ENCODE measurements around the gene DYNC1I1. TPM values are rescaled to one million over a fixed set of nuclear protein-coding genes. Genes with fewer than 3 reads are reported as not detected.

The DYNC1I1 gene
- polyA plus RNA-seq, 1 donor from 2014 or later = 28.9 TPM

- H3K36me3 ChIP-seq (ENCODE audit: insufficient read depth, low read length) = no peaks in the 10 kb centered on the region
- H3K9me2 ChIP-seq (ENCODE audit: insufficient read depth, low read length) = no peaks in the 10 kb centered on the region
- H4K20me1 ChIP-seq (ENCODE audit: insufficient read depth) = no peaks in the 10 kb centered on the region
- H3K27ac ChIP-seq (ENCODE audit: low read length) = no peak overlapping the region
- H3K27me3 ChIP-seq (ENCODE audit: insufficient read depth, low read depth, low read length) = no peaks in the 10 kb centered on the region
- H3K4me3 ChIP-seq (ENCODE audit: low read length) = no peak overlapping the region
- H3K4me2 ChIP-seq (ENCODE audit: low read length) = no peak overlapping the region
- TF ChIP-seq EP300 (conservative IDR thresholded peaks at IDR 0.05; ENCODE audit: poor library complexity, severe bottlenecking) (no peak), MXI1 (conservative IDR thresholded peaks at IDR 0.05; ENCODE audit: poor library complexity, severe bottlenecking) (no peak), POLR2AphosphoS5 (IDR thresholded peaks at IDR 0.05) (no peak), RAD21 (conservative IDR thresholded peaks at IDR 0.05) (no peak), SMC3 (conservative IDR thresholded peaks at IDR 0.05; ENCODE audit: poor library complexity) (no peak), REST (IDR thresholded peaks at IDR 0.05; ENCODE audit: borderline replicate concordance) (no peak), TAF1 (IDR thresholded peaks at IDR 0.05; ENCODE audit: low read depth) (no peak), EZH2 (IDR thresholded peaks at IDR 0.05; ENCODE audit: borderline replicate concordance, insufficient read depth, low read length, poor library complexity, severe bottlenecking) (no peak), CTCF (IDR thresholded peaks at IDR 0.05; ENCODE audit: poor library complexity, severe bottlenecking) (no peak)
- H3K79me2 ChIP-seq (replicated peaks; ENCODE audit: insufficient read depth, low read length) = no peaks in the 10 kb centered on the region
- H2AFZ ChIP-seq (ENCODE audit: low read depth, low read length) = no peak overlapping the region
- H3F3A ChIP-seq (ENCODE audit: insufficient read depth, low read length, poor library complexity, severe bottlenecking) = no peaks in the 10 kb centered on the region
- H3K9me3 ChIP-seq (ENCODE audit: low read length) = no peaks in the 10 kb centered on the region
- H3K9ac ChIP-seq (ENCODE audit: low read length) = no peak overlapping the region
Observed at GRCh38 chr7:95820778-95821177, 48.4 kb downstream of the DYNC1I1 start.

GRCh38 chr7:95822717-95823116, 50.4 kb downstream of the DYNC1I1 start:
- Histone ChIP-seq H3K9me2 (ENCODE audit: insufficient read depth, low read length) (no peaks in the 10 kb centered on the region), H3K79me2 (replicated peaks; ENCODE audit: insufficient read depth, low read length) (no peaks in the 10 kb centered on the region), H3K27ac (ENCODE audit: low read length) (no peak overlapping the region), H3K36me3 (ENCODE audit: insufficient read depth, low read length) (no peaks in the 10 kb centered on the region), H3K4me3 (ENCODE audit: low read length) (no peak overlapping the region), H3K9me3 (ENCODE audit: low read length) (no peaks in the 10 kb centered on the region), H4K20me1 (ENCODE audit: insufficient read depth) (no peaks in the 10 kb centered on the region), H2AFZ (ENCODE audit: low read depth, low read length) (no peak overlapping the region), H3K9ac (ENCODE audit: low read length) (no peak overlapping the region), H3K27me3 (ENCODE audit: insufficient read depth, low read depth, low read length) (no peaks in the 10 kb centered on the region), H3F3A (ENCODE audit: insufficient read depth, low read length, poor library complexity, severe bottlenecking) (no peaks in the 10 kb centered on the region), H3K4me2 (ENCODE audit: low read length) (no peak overlapping the region)
- TF ChIP-seq POLR2AphosphoS5 (IDR thresholded peaks at IDR 0.05) = no peak
- TF ChIP-seq EZH2 (IDR thresholded peaks at IDR 0.05; ENCODE audit: borderline replicate concordance, insufficient read depth, low read length, poor library complexity, severe bottlenecking) = no peak
- TF ChIP-seq CTCF (IDR thresholded peaks at IDR 0.05; ENCODE audit: poor library complexity, severe bottlenecking) = no peak

Measured in neural cell (in vitro differentiated cells).